Endothelial cell (in vitro differentiated cells): ENCODE measurements around the gene FBXO9. TPM values are rescaled to one million over a fixed set of nuclear protein-coding genes. Genes with fewer than 3 reads are reported as not detected.

ENCODE experiments used
- DNase-seq: peaks from one replicate; pipeline ENCODE4 v3.0.0; 2021; ENCODE audit warnings: low spot score
- H3K27ac Mint-ChIP-seq: one replicate; pipeline ENCODE4 v1.8.0; 2021; ENCODE audit warnings: mixed read lengths, inconsistent platforms; ENCODE audit not compliant: unreplicated experiment
- H3K27me3 Mint-ChIP-seq: one replicate; pipeline ENCODE4 v1.8.0; 2021; ENCODE audit warnings: mild to moderate bottlenecking, moderate library complexity, mixed read lengths, inconsistent platforms; ENCODE audit not compliant: unreplicated experiment
- H3K36me3 Mint-ChIP-seq: one replicate; pipeline ENCODE4 v1.8.0; 2021; ENCODE audit warnings: mild to moderate bottlenecking, low read depth, mixed read lengths, inconsistent platforms; ENCODE audit not compliant: unreplicated experiment
- H3K4me1 Mint-ChIP-seq: one replicate; pipeline ENCODE4 v1.8.0; 2021; ENCODE audit warnings: mild to moderate bottlenecking, mixed read lengths, inconsistent platforms; ENCODE audit not compliant: unreplicated experiment
- H3K4me3 Mint-ChIP-seq: one replicate; pipeline ENCODE4 v1.8.0; 2021; ENCODE audit warnings: mild to moderate bottlenecking, mixed read lengths, inconsistent platforms; ENCODE audit not compliant: unreplicated experiment
- H3K9me3 Mint-ChIP-seq: one replicate; pipeline ENCODE4 v1.8.0; 2021; ENCODE audit warnings: mixed read lengths, inconsistent platforms; ENCODE audit not compliant: unreplicated experiment
- CTCF ChIP-seq: fragments of 200-600 bp; sonication (generic); IDR thresholded peaks from one replicate; pipeline ENCODE4 v1.5.0; 2021; ENCODE audit warnings: antibody characterized with exemption; ENCODE audit not compliant: unreplicated experiment
- total RNA-seq: library from RNA; stranded (reverse); fragmentation: NEBNext Ultra II Directional; extraction: Animal tissue kit (Norgen Biotek cat#: 25700); gene quantifications from one replicate; pipeline ENCODE4 v1.2.1, GENCODE V29; 2021; ENCODE audit not compliant: unreplicated experiment

The FBXO9 gene
- total RNA-seq, 1 donor from 2014 or later = 61.5 TPM

GRCh38 chr6:53029761-53030160, 35.4 kb upstream of the FBXO9 start:
- Mint-ChIP-seq H3K27ac (no peak overlapping the region), H3K36me3 (peaks cover 27% of the 10 kb centered on the region), H3K4me1 (peaks cover 25% of the 10 kb centered on the region), H3K27me3 (peaks cover 2% of the 10 kb centered on the region), H3K9me3 (no peaks in the 10 kb centered on the region), H3K4me3 (no peak overlapping the region)
- DNase-seq = no peak
- no peak for TF ChIP-seq CTCF

- no peak overlapping the region for H3K4me3 Mint-ChIP-seq
- no peak for DNase-seq
- no peak for TF ChIP-seq CTCF
- H3K27ac Mint-ChIP-seq = no peak overlapping the region
- peaks cover 34% of the 10 kb centered on the region for H3K36me3 Mint-ChIP-seq
- peaks cover 2% of the 10 kb centered on the region for H3K27me3 Mint-ChIP-seq
- H3K9me3 Mint-ChIP-seq = no peaks in the 10 kb centered on the region
- peaks cover 40% of the 10 kb centered on the region for H3K4me1 Mint-ChIP-seq
These were observed 33.9 kb upstream of the FBXO9 start for GRCh38 chr6:53031281-53031680.

- no peak overlapping the region for H3K4me3 Mint-ChIP-seq
- peaks cover 36% of the 10 kb centered on the region for H3K4me1 Mint-ChIP-seq
- no peak for DNase-seq
- no peak overlapping the region for H3K27ac Mint-ChIP-seq
- no peaks in the 10 kb centered on the region for H3K9me3 Mint-ChIP-seq
- TF ChIP-seq CTCF = no peak
- H3K27me3 Mint-ChIP-seq = peaks cover 2% of the 10 kb centered on the region
- H3K36me3 Mint-ChIP-seq = peaks cover 37% of the 10 kb centered on the region
These were observed 32.4 kb upstream of the FBXO9 start for GRCh38 chr6:53032849-53033248.

- Mint-ChIP-seq H3K4me3 (no peak overlapping the region), H3K27me3 (peaks cover 2% of the 10 kb centered on the region), H3K9me3 (no peaks in the 10 kb centered on the region), H3K36me3 (peaks cover 32% of the 10 kb centered on the region), H3K4me1 (peaks cover 36% of the 10 kb centered on the region), H3K27ac (peak overlapping the region; percentile 72)
- DNase-seq = no peak
- no peak for TF ChIP-seq CTCF
These were observed 31.4 kb upstream of the FBXO9 start for GRCh38 chr6:53033764-53034163.

GRCh38 chr6:53035549-53036213, 29.5 kb upstream of the FBXO9 start:
- peaks cover 35% of the 10 kb centered on the region for H3K36me3 Mint-ChIP-seq
- TF ChIP-seq CTCF = no peak
- H3K9me3 Mint-ChIP-seq = no peaks in the 10 kb centered on the region
- H3K27me3 Mint-ChIP-seq = peaks cover 2% of the 10 kb centered on the region
- H3K4me3 Mint-ChIP-seq = no peak overlapping the region
- DNase-seq = peak; percentile 9
- peaks cover 36% of the 10 kb centered on the region for H3K4me1 Mint-ChIP-seq
- H3K27ac Mint-ChIP-seq = peak overlapping the region; percentile 72
